DOHH2 (cell line): ENCODE data around the gene NELFCD.

Source experiments
- H3F3A ChIP-seq: fragments of 200-600 bp; sonication (generic), shearing (Covaris generic); 2 replicates; pipeline ENCODE4 v1.6.0; 2016; ENCODE audit warnings: antibody characterized with exemption, mild to moderate bottlenecking; ENCODE audit not compliant: control insufficient read depth, insufficient read depth
- H3K27ac ChIP-seq: fragments of 200-600 bp; sonication (generic); 2 replicates; pipeline ENCODE4 v1.5.1; 2014; ENCODE audit warnings: low read depth, mild to moderate bottlenecking, low read length, moderate library complexity
- H3K27me3 ChIP-seq: fragments of 200-600 bp; sonication (generic); 2 replicates; pipeline ENCODE4 v1.6.1; 2014; ENCODE audit warnings: mild to moderate bottlenecking, low read length, mixed read lengths; ENCODE audit not compliant: control insufficient read depth
- H3K36me3 ChIP-seq: fragments of 200-600 bp; sonication (generic); 2 replicates; pipeline ENCODE4 v1.6.1; 2014; ENCODE audit warnings: mild to moderate bottlenecking, low read length, moderate library complexity, mixed read lengths; ENCODE audit not compliant: control insufficient read depth
- H3K4me1 ChIP-seq: fragments of 200-600 bp; sonication (generic); 2 replicates; pipeline ENCODE4 v1.6.1; 2014; ENCODE audit warnings: mild to moderate bottlenecking, low read length, mixed read lengths; ENCODE audit not compliant: control insufficient read depth
- H3K4me2 ChIP-seq: fragments of 200-600 bp; sonication (generic); 2 replicates; pipeline ENCODE4 v1.6.0; 2014; ENCODE audit warnings: mild to moderate bottlenecking, low read length, moderate library complexity
- H3K4me3 ChIP-seq: fragments of 200-600 bp; sonication (generic); 2 replicates; pipeline ENCODE4 v1.5.1; 2014; ENCODE audit warnings: mild to moderate bottlenecking, low read length, mixed read lengths
- H3K79me2 ChIP-seq: fragments of 200-600 bp; sonication (generic); 2 replicates; pipeline ENCODE4 v1.6.1; 2014; ENCODE audit warnings: mild to moderate bottlenecking, low read length, mixed read lengths; ENCODE audit not compliant: control insufficient read depth
- H3K9me2 ChIP-seq: fragments of 200-600 bp; sonication (generic); replicated peaks from 2 replicates; pipeline ENCODE4 v1.6.1; 2014; ENCODE audit warnings: mild to moderate bottlenecking, low read length, mixed read lengths; ENCODE audit not compliant: control insufficient read depth
- H3K9me3 ChIP-seq: fragments of 200-600 bp; sonication (generic); 2 replicates; pipeline ENCODE4 v1.6.1; 2014; ENCODE audit warnings: antibody characterized with exemption, low read length, mixed read lengths; ENCODE audit not compliant: control insufficient read depth, insufficient read depth
- H4K20me1 ChIP-seq: fragments of 200-600 bp; sonication (generic); 2 replicates; pipeline ENCODE4 v1.6.0; 2014; ENCODE audit warnings: low read depth, mild to moderate bottlenecking, antibody characterized with exemption, low read length, moderate library complexity; ENCODE audit not compliant: control insufficient read depth, insufficient read depth
- CTCF ChIP-seq: fragments of 200-600 bp; sonication (generic); IDR thresholded peaks from one replicate; pipeline ENCODE4 v1.5.1; 2014; ENCODE audit warnings: antibody characterized with exemption, mild to moderate bottlenecking, low read depth, low read length; ENCODE audit not compliant: poor library complexity, severe bottlenecking
- EZH2phosphoT487 ChIP-seq: fragments of 200-600 bp; sonication (generic); IDR thresholded peaks from 2 replicates; pipeline ENCODE4 v1.6.1; 2017; ENCODE audit warnings: borderline replicate concordance, mild to moderate bottlenecking, antibody characterized with exemption, low read length, moderate library complexity, mixed read lengths

NELFCD gene

GRCh38 chr20:59005523-59006166 is 24.6 kb downstream of the NELFCD start:
- Histone ChIP-seq H3K4me2 (peak overlapping the region; percentile 91), H3K27me3 (no peaks in the 10 kb centered on the region), H3K9me3 (no peaks in the 10 kb centered on the region), H3F3A (peaks cover 9% of the 10 kb centered on the region), H3K4me1 (peaks cover 62% of the 10 kb centered on the region), H3K79me2 (peaks cover 56% of the 10 kb centered on the region), H3K36me3 (peaks cover 53% of the 10 kb centered on the region), H3K27ac (peak overlapping the region; percentile 88), H4K20me1 (peaks cover 16% of the 10 kb centered on the region; the same call in 1 of the 2 replicates), H3K9me2 (no peaks in the 10 kb centered on the region), H3K4me3 (peak overlapping the region; percentile 84)
- TF ChIP-seq EZH2phosphoT487 (no peak), CTCF (no peak)

- H3K27me3 ChIP-seq, result no peaks in the 10 kb centered on the region
- H3F3A ChIP-seq, result peaks cover 9% of the 10 kb centered on the region
- H4K20me1 ChIP-seq, result peaks cover 16% of the 10 kb centered on the region; the same call in 1 of the 2 replicates
- H3K9me3 ChIP-seq, result no peaks in the 10 kb centered on the region
- TF ChIP-seq EZH2phosphoT487, result no peak
- no peak for TF ChIP-seq CTCF
- peaks cover 65% of the 10 kb centered on the region for H3K4me1 ChIP-seq
- H3K79me2 ChIP-seq, result peaks cover 54% of the 10 kb centered on the region
- H3K4me2 ChIP-seq, result peak overlapping the region; percentile 91
- H3K4me3 ChIP-seq, result peak overlapping the region; percentile 84
- H3K27ac ChIP-seq, result peak overlapping the region; percentile 88
- H3K9me2 ChIP-seq, result no peaks in the 10 kb centered on the region
- peaks cover 46% of the 10 kb centered on the region for H3K36me3 ChIP-seq
Measured at GRCh38 chr20:59006167-59006863, 25.3 kb downstream of the NELFCD start.

- Histone ChIP-seq H3K9me2 (no peaks in the 10 kb centered on the region), H3F3A (peaks cover 9% of the 10 kb centered on the region), H3K79me2 (peaks cover 48% of the 10 kb centered on the region), H3K4me3 (peak within 1 kb of the TSS; percentile 84), H3K4me1 (peaks cover 67% of the 10 kb centered on the region), H3K9me3 (no peaks in the 10 kb centered on the region), H3K4me2 (peak within 1 kb of the TSS; percentile 91), H3K27ac (peak within 1 kb of the TSS; percentile 88), H3K36me3 (peaks cover 39% of the 10 kb centered on the region), H4K20me1 (peaks cover 16% of the 10 kb centered on the region; the same call in 1 of the 2 replicates), H3K27me3 (no peaks in the 10 kb centered on the region)
- no peak for TF ChIP-seq EZH2phosphoT487
- no peak for TF ChIP-seq CTCF
Measured at GRCh38 chr20:59006864-59007664, 26.0 kb downstream of the NELFCD start, which contains the start of gene CTSZ. TSS of gene CTSZ (minus strand) at chr20:59007254. CDS start at chr20:59007128, 126 bp downstream.
